CD14-positive monocyte (primary cell): ENCODE data around the gene PKD1L1. TPM values are rescaled to one million over a fixed set of nuclear protein-coding genes. Genes with fewer than 3 reads are reported as not detected.
A peak's percentile ranks its signal among the peaks of the same experiment; 100 is the strongest.

Experiments used
- DNase-seq, 3 donors: peaks; one replicate each; pipeline ENCODE4 v3.0.0-alpha.2; 2011 to 2022
- H2AFZ ChIP-seq: 2 replicates; pipeline ENCODE4 v1.6.0; 2012; ENCODE audit warnings: mild to moderate bottlenecking, low read depth, low read length, inconsistent platforms; ENCODE audit not compliant: insufficient read depth, poor library complexity, severe bottlenecking
- H3K27ac ChIP-seq, 2 donors: 1 replicate in 1 of 2; 2 replicates in 1 of 2; pipeline ENCODE4 v1.5.1; 2012 to 2013; ENCODE audit warnings: low read length in 2 of 2, control low read depth in 1 of 2, inconsistent platforms in 1 of 2, low read depth in 1 of 2, mild to moderate bottlenecking in 1 of 2
- H3K27me3 ChIP-seq, 2 donors: one replicate each; pipeline versions ENCODE4 v1.6.0 to v1.6.1; 2011 to 2013; ENCODE audit warnings: low read length in 2 of 2; ENCODE audit not compliant: control insufficient read depth in 2 of 2, insufficient read depth in 2 of 2
- H3K36me3 ChIP-seq, 2 donors: replicated peaks in 1 of 2; 1 replicate in 1 of 2; 2 replicates in 1 of 2; pipeline versions ENCODE4 v1.5.1 to v1.6.1; 2012 to 2013; ENCODE audit warnings: low read length in 2 of 2, control low read depth in 1 of 2, inconsistent platforms in 1 of 2, mild to moderate bottlenecking in 1 of 2; ENCODE audit not compliant: insufficient read depth in 2 of 2, control insufficient read depth in 1 of 2
- H3K4me1 ChIP-seq, 2 donors: 1 replicate in 1 of 2; 2 replicates in 1 of 2; pipeline versions ENCODE4 v1.5.1 to v1.6.1; 2012 to 2013; ENCODE audit warnings: low read length in 2 of 2, control low read depth in 1 of 2, inconsistent platforms in 1 of 2, mild to moderate bottlenecking in 1 of 2, moderate library complexity in 1 of 2; ENCODE audit not compliant: insufficient read depth in 2 of 2, control insufficient read depth in 1 of 2
- H3K4me2 ChIP-seq: replicated peaks from 2 replicates; pipeline ENCODE3; 2012; ENCODE audit warnings: low read length, moderate library complexity, mild to moderate bottlenecking; ENCODE audit not compliant: poor library complexity, severe bottlenecking; ENCODE audit errors: extremely low read depth
- H3K4me3 ChIP-seq, 3 experiments: fragments of 200-600 bp in 1 of 3; sonication (generic) in 1 of 3; replicated peaks in 1 of 3; 1 replicate in 2 of 3; 2 replicates in 1 of 3; pipeline ENCODE4 v1.5.1; 2011 to 2013; ENCODE audit warnings: low read length in 3 of 3, mild to moderate bottlenecking in 3 of 3, control low read depth in 2 of 3, low read depth in 2 of 3, inconsistent platforms in 1 of 3, moderate library complexity in 1 of 3
- H3K79me2 ChIP-seq: 2 replicates; pipeline ENCODE4 v1.6.0; 2012; ENCODE audit warnings: mild to moderate bottlenecking, control low read depth, inconsistent platforms, low read length, moderate library complexity; ENCODE audit not compliant: insufficient read depth
- H3K9ac ChIP-seq: 2 replicates; pipeline ENCODE4 v1.6.0; 2017; ENCODE audit warnings: low read length, mild to moderate bottlenecking; ENCODE audit not compliant: insufficient read depth, poor library complexity, severe bottlenecking
- H3K9me3 ChIP-seq, 2 donors: replicated peaks in 1 of 2; 1 replicate in 1 of 2; 2 replicates in 1 of 2; pipeline versions ENCODE4 v1.5.1 to v1.6.1; 2012 to 2013; ENCODE audit warnings: low read length in 2 of 2, control low read depth in 1 of 2; ENCODE audit not compliant: control insufficient read depth in 1 of 2, insufficient read depth in 1 of 2
- H4K20me1 ChIP-seq: 2 replicates; pipeline ENCODE4 v1.6.0; 2012; ENCODE audit warnings: mild to moderate bottlenecking, low read length, control low read depth, moderate library complexity; ENCODE audit not compliant: insufficient read depth
- H3K27ac Mint-ChIP-seq, 7 donors: one replicate each; pipeline ENCODE4 v1.8.0; 2020; ENCODE audit warnings: mild to moderate bottlenecking in 7 of 7, mixed read lengths in 7 of 7, moderate library complexity in 6 of 7, inconsistent platforms in 2 of 7
- H3K27me3 Mint-ChIP-seq, 3 donors: one replicate each; pipeline ENCODE4 v1.8.0; 2021 to 2022; ENCODE audit warnings: low read depth in 3 of 3, mild to moderate bottlenecking in 3 of 3, mixed read lengths in 3 of 3, moderate library complexity in 3 of 3, inconsistent platforms in 1 of 3
- H3K36me3 Mint-ChIP-seq, 2 donors: one replicate each; pipeline ENCODE4 v1.8.0; 2020; ENCODE audit warnings: mixed read lengths in 2 of 2, inconsistent platforms in 1 of 2, mild to moderate bottlenecking in 1 of 2
- H3K4me1 Mint-ChIP-seq: one replicate; pipeline ENCODE4 v1.8.0; 2020; ENCODE audit warnings: mild to moderate bottlenecking, mixed read lengths
- H3K4me3 Mint-ChIP-seq, 2 donors: one replicate each; pipeline ENCODE4 v1.8.0; 2020; ENCODE audit warnings: mild to moderate bottlenecking in 2 of 2, mixed read lengths in 2 of 2, moderate library complexity in 1 of 2
- H3K9me3 Mint-ChIP-seq, 7 donors: one replicate each; pipeline ENCODE4 v1.8.0; 2020 to 2022; ENCODE audit warnings: mixed read lengths in 7 of 7, mild to moderate bottlenecking in 6 of 7, moderate library complexity in 6 of 7, inconsistent platforms in 2 of 7
- WGBS: methylation state at CpG from one replicate; pipeline ENCODE4 v1.1.5; 2013; ENCODE audit warnings: missing lambda C conversion rate; ENCODE audit not compliant: insufficient coverage; 5-methylcytosine and 5-hydroxymethylcytosine counted together
- intact Hi-C, 2 donors: fragments of 100-400 bp; cut with micrococcal nuclease; formaldehyde crosslinking; loops; one replicate each; pipeline versions ENCODE4 v1.15.0 to v1.15.1; 2023
- polyA plus RNA-seq, 3 donors: library from polyadenylated mRNA; depleted of rRNA in 1 of 3; unstranded in 2 of 3; stranded (reverse) in 1 of 3; fragments of 300-500 nt in 2 of 3; fragments of >200 nt in 1 of 3; fragmentation: Illumina TruSeq in 2 of 3; gene quantifications; 1 replicate in 2 of 3; 2 replicates in 1 of 3; pipeline ENCODE4 v1.2.3, GENCODE V29; 2012 to 2021
- TF ChIP-seq, protein P1 (sequence below): fragments of 200-600 bp; IDR thresholded peaks from one replicate; pipeline ENCODE4 v1.8.0; 2022; ENCODE audit warnings: antibody characterized with exemption, mild to moderate bottlenecking

PKD1L1 gene
- polyA plus RNA-seq, 3 donors = 0.19 TPM; not detected in 2

DNA sequence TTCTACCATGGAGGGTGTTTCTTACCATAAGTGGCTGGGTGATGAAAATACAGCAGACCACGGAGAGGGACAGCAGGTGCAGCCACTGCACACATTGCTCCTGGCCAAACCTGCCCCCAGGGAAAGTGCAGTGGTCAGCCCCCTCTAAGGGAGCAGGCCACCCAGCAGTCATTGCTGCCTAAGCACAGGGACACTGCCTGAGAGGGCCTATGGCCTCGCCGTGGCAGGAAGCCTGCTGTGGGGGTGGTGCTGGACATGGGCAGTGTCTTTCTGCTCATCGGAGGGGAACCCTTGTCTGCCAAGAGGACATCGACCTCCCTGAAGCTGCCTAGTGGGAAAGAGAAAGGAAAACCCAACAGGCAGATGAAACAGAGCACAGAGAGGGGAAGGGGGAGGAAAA is 118.3 kb downstream of the PKD1L1 start:
- no peaks in the 10 kb centered on the region for H3K27me3 ChIP-seq
- no peaks in the 10 kb centered on the region for H3K79me2 ChIP-seq
- 89% methylated on average over 5 of the region's 5 CpGs for WGBS

DNA sequence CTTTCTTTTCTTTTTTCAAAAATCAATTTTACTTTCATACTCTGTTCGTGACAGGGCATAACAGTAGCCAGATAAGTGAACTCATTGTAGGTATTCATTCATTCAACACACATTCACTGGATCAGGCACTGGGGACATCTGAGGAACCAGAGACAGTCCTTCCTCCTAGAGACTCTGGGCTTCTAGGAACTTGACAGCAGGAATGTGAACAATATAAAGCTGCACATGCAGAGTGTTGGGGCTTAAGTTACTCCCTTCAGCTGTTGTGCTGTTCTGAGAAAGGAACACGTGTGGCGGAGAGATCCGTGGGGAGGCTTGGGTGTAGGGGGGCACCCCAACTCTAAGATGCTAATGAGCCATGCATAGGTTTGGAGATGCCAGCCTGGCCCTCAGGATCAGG is 120.4 kb downstream of the PKD1L1 start:
- Mint-ChIP-seq H3K27ac (peak overlapping the region in 1 of 7 donors; percentile 26), H3K4me3 (no peak overlapping the region), H3K9me3 (no peaks in the 10 kb centered on the region), H3K36me3 (no peaks in the 10 kb centered on the region), H3K27me3 (peaks cover 4 to 9% (median 5%) of the 10 kb centered on the region in 3 donors), H3K4me1 (no peaks in the 10 kb centered on the region)
- Histone ChIP-seq H3K4me3 (no peak overlapping the region), H3K9me3 (no peaks in the 10 kb centered on the region), H3K27ac (no peak overlapping the region), H3K27me3 (no peaks in the 10 kb centered on the region), H3K36me3 (no peaks in the 10 kb centered on the region), H2AFZ (no peak overlapping the region), H3K79me2 (no peaks in the 10 kb centered on the region), H3K9ac (no peak overlapping the region), H3K4me1 (no peaks in the 10 kb centered on the region), H3K4me2 (no peak overlapping the region), H4K20me1 (no peaks in the 10 kb centered on the region)
- WGBS = 85% methylated on average over 2 of the region's 4 CpGs
- intact Hi-C loops = no loop called here
- TF ChIP-seq, protein P1, sequence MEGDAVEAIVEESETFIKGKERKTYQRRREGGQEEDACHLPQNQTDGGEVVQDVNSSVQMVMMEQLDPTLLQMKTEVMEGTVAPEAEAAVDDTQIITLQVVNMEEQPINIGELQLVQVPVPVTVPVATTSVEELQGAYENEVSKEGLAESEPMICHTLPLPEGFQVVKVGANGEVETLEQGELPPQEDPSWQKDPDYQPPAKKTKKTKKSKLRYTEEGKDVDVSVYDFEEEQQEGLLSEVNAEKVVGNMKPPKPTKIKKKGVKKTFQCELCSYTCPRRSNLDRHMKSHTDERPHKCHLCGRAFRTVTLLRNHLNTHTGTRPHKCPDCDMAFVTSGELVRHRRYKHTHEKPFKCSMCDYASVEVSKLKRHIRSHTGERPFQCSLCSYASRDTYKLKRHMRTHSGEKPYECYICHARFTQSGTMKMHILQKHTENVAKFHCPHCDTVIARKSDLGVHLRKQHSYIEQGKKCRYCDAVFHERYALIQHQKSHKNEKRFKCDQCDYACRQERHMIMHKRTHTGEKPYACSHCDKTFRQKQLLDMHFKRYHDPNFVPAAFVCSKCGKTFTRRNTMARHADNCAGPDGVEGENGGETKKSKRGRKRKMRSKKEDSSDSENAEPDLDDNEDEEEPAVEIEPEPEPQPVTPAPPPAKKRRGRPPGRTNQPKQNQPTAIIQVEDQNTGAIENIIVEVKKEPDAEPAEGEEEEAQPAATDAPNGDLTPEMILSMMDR = no peak
- DNase-seq = no peak

More for the DNA sequence above, 118.3 kb downstream of the PKD1L1 start:
- H3K4me3 ChIP-seq = no peak overlapping the region
- peaks cover 4 to 9% (median 4%) of the 10 kb centered on the region in 3 donors for H3K27me3 Mint-ChIP-seq
- H3K4me2 ChIP-seq = no peak overlapping the region
- no peaks in the 10 kb centered on the region for H3K36me3 Mint-ChIP-seq
- TF ChIP-seq, protein P1 = no peak
- no peak overlapping the region for H3K4me3 Mint-ChIP-seq
- no peaks in the 10 kb centered on the region for H3K36me3 ChIP-seq
- DNase-seq = no peak
- no peak overlapping the region for H3K27ac ChIP-seq
- H3K27ac Mint-ChIP-seq = no peak overlapping the region
- no peak overlapping the region for H3K9ac ChIP-seq
- no peaks in the 10 kb centered on the region for H3K4me1 Mint-ChIP-seq
- no peaks in the 10 kb centered on the region for H3K4me1 ChIP-seq
- H3K9me3 ChIP-seq = no peaks in the 10 kb centered on the region
- intact Hi-C loops = no loop called here
- H4K20me1 ChIP-seq = no peaks in the 10 kb centered on the region
- H2AFZ ChIP-seq = no peak overlapping the region
- no peaks in the 10 kb centered on the region for H3K9me3 Mint-ChIP-seq
